ENCODE measurements around the gene RNASEL. TPM values are rescaled to one million over a fixed set of nuclear protein-coding genes. Genes with fewer than 3 reads are reported as not detected.

Gene RNASEL
- total RNA-seq, 1 donor from 2014 or later, result 3.5 TPM

- H3K27me3 ChIP-seq (ENCODE audit: low read depth), result no peaks in the 10 kb centered on the region
- no peak for DNase-seq
- H3K9me3 ChIP-seq (replicated peaks), result no peaks in the 10 kb centered on the region
- intact Hi-C loops (cut with micrococcal nuclease), result no loop called here
- H3K27ac ChIP-seq (replicated peaks), result peak overlapping the region; percentile 28
- peaks cover 41% of the 10 kb centered on the region for H3K4me1 ChIP-seq
- TF ChIP-seq CTCF (IDR thresholded peaks at IDR 0.05; ENCODE audit: borderline replicate concordance), result no peak
- no peak overlapping the region for H3K4me3 ChIP-seq
- no peaks in the 10 kb centered on the region for H3K36me3 ChIP-seq
Observed at GRCh38 chr1:182617734-182618351, 28.8 kb upstream of the RNASEL start.

- TF ChIP-seq CTCF (IDR thresholded peaks at IDR 0.05; ENCODE audit: borderline replicate concordance), result no peak
- no peak overlapping the region for H3K27ac ChIP-seq (replicated peaks)
- no peak for DNase-seq
- H3K9me3 ChIP-seq (replicated peaks), result no peaks in the 10 kb centered on the region
- peaks cover 37% of the 10 kb centered on the region for H3K4me1 ChIP-seq
- no peaks in the 10 kb centered on the region for H3K36me3 ChIP-seq
- intact Hi-C loops (cut with micrococcal nuclease), result no loop called here
- H3K27me3 ChIP-seq (ENCODE audit: low read depth), result no peaks in the 10 kb centered on the region
- no peak overlapping the region for H3K4me3 ChIP-seq
Observed at GRCh38 chr1:182617014-182617429, 28.0 kb upstream of the RNASEL start.

- TF ChIP-seq CTCF (IDR thresholded peaks at IDR 0.05; ENCODE audit: borderline replicate concordance), result no peak
- H3K36me3 ChIP-seq, result no peaks in the 10 kb centered on the region
- H3K4me3 ChIP-seq, result peak overlapping the region; percentile 71
- H3K4me1 ChIP-seq, result peaks cover 37% of the 10 kb centered on the region
- H3K9me3 ChIP-seq (replicated peaks), result no peaks in the 10 kb centered on the region
- intact Hi-C loops (cut with micrococcal nuclease), result no loop called here
- peak; percentile 76 for DNase-seq
- peak overlapping the region; percentile 98 for H3K27ac ChIP-seq (replicated peaks)
- no peaks in the 10 kb centered on the region for H3K27me3 ChIP-seq (ENCODE audit: low read depth)
Observed at GRCh38 chr1:182616130-182617013, 27.3 kb upstream of the RNASEL start.

- no peaks in the 10 kb centered on the region for H3K36me3 ChIP-seq
- DNase-seq, result peak; percentile 48
- H3K4me3 ChIP-seq, result peak overlapping the region; percentile 71
- intact Hi-C loops (cut with micrococcal nuclease), result no loop called here
- H3K27me3 ChIP-seq (ENCODE audit: low read depth), result no peaks in the 10 kb centered on the region
- peak overlapping the region; percentile 98 for H3K27ac ChIP-seq (replicated peaks)
- H3K9me3 ChIP-seq (replicated peaks), result no peaks in the 10 kb centered on the region
- peaks cover 37% of the 10 kb centered on the region for H3K4me1 ChIP-seq
- TF ChIP-seq CTCF (IDR thresholded peaks at IDR 0.05; ENCODE audit: borderline replicate concordance), result no peak
Observed at GRCh38 chr1:182615468-182616129, 26.5 kb upstream of the RNASEL start.

- H3K4me1 ChIP-seq, result peaks cover 37% of the 10 kb centered on the region
- DNase-seq, result peak; percentile 84
- intact Hi-C loops (cut with micrococcal nuclease), result no loop called here
- no peaks in the 10 kb centered on the region for H3K9me3 ChIP-seq (replicated peaks)
- H3K36me3 ChIP-seq, result no peaks in the 10 kb centered on the region
- peak overlapping the region; percentile 98 for H3K27ac ChIP-seq (replicated peaks)
- no peak for TF ChIP-seq CTCF (IDR thresholded peaks at IDR 0.05; ENCODE audit: borderline replicate concordance)
- no peaks in the 10 kb centered on the region for H3K27me3 ChIP-seq (ENCODE audit: low read depth)
- peak overlapping the region; percentile 71 for H3K4me3 ChIP-seq
Observed at GRCh38 chr1:182614796-182615454, 25.9 kb upstream of the RNASEL start.

All from left ventricle myocardium inferior (tissue), 1 donor.